MG63 (cell line): Measurements from ENCODE around the gene DENND6B. TPM values are rescaled to one million over a fixed set of nuclear protein-coding genes. Genes with fewer than 3 reads are reported as not detected.
A peak's percentile ranks its signal among the peaks of the same experiment; 100 is the strongest.
"Not testable (repeated sequence)": the region's sequence is repeated elsewhere in the genome, so short reads cannot be mapped to it uniquely, and the experiment has no call there.

ENCODE experiments used
- DNase-seq: peaks from one replicate; pipeline ENCODE4 v3.0.0-alpha.2; 2020
- H3K27me3 ChIP-seq: fragments of 250-450 bp; sonication (Bioruptor Pico); 2 replicates; pipeline ENCODE4 v1.5.1; 2020; ENCODE audit warnings: mild to moderate bottlenecking, moderate library complexity
- H3K36me3 ChIP-seq: fragments of 250-450 bp; sonication (Bioruptor Pico); 2 replicates; pipeline ENCODE4 v1.5.1; 2020; ENCODE audit warnings: mild to moderate bottlenecking, moderate library complexity
- H3K4me3 ChIP-seq: fragments of 250-450 bp; sonication (Bioruptor Pico); 2 replicates; pipeline ENCODE4 v1.5.1; 2020; ENCODE audit warnings: mild to moderate bottlenecking, moderate library complexity
- H3K9me3 ChIP-seq: fragments of 250-450 bp; sonication (Bioruptor Pico); 2 replicates; pipeline ENCODE4 v1.5.1; 2020; ENCODE audit warnings: mild to moderate bottlenecking, moderate library complexity
- total RNA-seq: library from RNA; depleted of rRNA; stranded (reverse); fragments of >200 nt; shearing (Covaris generic); gene quantifications from 2 replicates; pipeline ENCODE4 v1.2.3, GENCODE V29; 2014; ENCODE audit warnings: low replicate concordance

DENND6B gene
- total RNA-seq, 1 experiment from 2014 or later, result 0.46 TPM

DNA sequence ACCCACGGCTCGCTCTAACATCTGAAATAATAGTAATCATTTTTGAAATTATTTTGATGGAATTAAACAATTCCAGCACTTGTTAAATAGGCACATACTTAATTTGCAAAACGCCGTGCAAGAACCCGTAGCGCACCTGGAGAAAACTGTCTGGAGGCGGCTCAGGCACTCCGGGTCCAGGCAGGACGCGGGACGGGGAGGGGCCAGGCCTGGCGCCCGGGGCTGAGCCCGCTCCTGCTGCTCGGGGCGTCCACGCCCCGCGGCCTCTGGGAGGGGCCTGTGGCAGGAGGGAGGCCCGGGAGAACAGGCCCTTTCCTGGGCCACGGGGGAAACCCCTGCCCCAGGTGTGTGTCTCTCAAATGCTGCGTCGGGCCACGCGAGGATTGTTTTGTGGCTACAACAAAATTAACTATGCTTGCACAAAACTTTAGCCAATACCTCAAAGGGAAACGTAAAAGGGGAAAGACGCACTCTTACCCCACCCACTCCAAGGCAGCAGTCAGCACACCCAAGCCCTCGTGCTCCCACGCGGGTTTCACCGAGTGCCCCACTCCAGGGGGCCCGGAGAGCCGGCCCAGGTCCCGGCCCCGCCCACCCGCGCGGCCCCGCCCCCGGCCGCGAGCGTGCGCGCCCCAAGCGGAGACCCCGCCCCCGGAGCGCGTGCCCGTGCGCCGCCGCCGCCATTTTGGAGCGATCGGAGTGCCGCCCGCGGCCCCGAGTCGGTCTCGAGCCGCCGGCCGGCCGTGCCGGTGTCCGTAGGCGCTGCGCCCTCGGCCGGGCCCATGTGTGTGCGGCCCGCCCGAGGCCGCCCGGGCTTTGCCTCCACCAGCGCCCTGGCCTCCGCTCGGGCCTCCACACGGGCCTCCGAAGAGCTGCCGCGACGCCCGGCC is 16.1 kb upstream of the DENND6B start, which contains the start of gene PPP6R2:
TSS of gene PPP6R2 (plus strand) at position 677 of the 890 bp plus-strand sequence. CDS start 50,582 bp downstream, outside the sequence.
- H3K4me3 ChIP-seq, result peak within 1 kb of the TSS; percentile 61
- no peaks in the 10 kb centered on the region for H3K27me3 ChIP-seq
- H3K9me3 ChIP-seq, result no peaks in the 10 kb centered on the region
- no peaks in the 10 kb centered on the region; the same call in 1 of the 2 replicates for H3K36me3 ChIP-seq
- peak; percentile 79 for DNase-seq

- no peaks in the 10 kb centered on the region for H3K9me3 ChIP-seq
- H3K36me3 ChIP-seq, result no peaks in the 10 kb centered on the region
- H3K4me3 ChIP-seq, result peak overlapping the region; percentile 61
- DNase-seq, result peak; percentile 81
- H3K27me3 ChIP-seq, result no peaks in the 10 kb centered on the region
Measured at GRCh38 chr22:50341977-50342650, 15.3 kb upstream of the DENND6B start.

DNA sequence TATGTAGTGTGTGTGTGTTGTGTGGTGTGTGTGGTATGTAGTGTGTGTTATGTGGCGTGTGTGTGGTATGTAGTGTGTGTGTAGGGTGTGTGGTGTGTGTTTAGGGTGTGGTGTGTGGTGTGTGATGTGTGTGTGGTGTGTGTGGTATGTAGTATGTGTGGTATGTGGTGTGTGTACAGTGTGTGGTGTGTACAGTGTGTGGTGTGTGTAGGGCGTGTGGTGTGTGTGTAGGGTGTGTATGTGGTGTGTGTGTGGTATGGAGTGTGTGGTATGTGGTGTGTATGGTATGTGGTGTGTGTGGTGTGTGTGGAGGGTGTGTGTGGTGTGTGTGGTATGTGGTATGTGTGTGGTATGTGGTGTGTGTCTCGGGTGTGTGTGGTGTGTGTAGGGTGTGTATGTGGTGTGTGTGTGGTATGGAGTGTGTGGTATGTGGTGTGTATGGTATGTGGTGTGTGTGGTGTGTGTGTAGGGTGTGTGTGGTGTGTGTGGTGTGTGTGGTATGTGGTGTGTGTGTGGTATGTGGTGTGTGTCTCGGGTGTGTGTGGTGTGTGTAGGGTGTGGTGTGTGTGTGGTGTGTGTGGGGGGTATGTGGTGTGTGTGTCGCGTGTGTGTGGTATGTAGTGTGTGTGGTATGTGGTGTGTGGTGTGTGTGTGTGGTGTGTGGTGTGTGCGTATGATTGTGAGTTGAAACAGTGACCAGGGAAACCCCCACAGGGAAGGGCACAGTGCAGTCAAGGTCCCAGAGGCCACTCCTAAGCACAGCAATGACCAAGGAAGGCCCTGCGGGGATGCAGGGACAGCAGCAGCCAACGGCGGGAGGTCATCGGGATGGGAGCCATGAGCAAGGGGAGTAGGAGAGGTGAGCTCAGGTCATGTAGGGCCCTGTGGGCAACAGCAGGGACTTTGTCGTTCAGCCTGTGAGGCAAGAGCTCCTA is 13.4 kb upstream of the DENND6B start:
- Histone ChIP-seq H3K9me3 (no peaks in the 10 kb centered on the region), H3K27me3 (no peaks in the 10 kb centered on the region), H3K4me3 (no peak overlapping the region), H3K36me3 (no peaks in the 10 kb centered on the region)
- DNase-seq, result peak; percentile 43

- Histone ChIP-seq H3K9me3 (no peaks in the 10 kb centered on the region), H3K36me3 (no peaks in the 10 kb centered on the region), H3K27me3 (no peaks in the 10 kb centered on the region), H3K4me3 (no peak overlapping the region)
- DNase-seq, result no peak
Measured at GRCh38 chr22:50338860-50339462, 12.1 kb upstream of the DENND6B start.

DNA sequence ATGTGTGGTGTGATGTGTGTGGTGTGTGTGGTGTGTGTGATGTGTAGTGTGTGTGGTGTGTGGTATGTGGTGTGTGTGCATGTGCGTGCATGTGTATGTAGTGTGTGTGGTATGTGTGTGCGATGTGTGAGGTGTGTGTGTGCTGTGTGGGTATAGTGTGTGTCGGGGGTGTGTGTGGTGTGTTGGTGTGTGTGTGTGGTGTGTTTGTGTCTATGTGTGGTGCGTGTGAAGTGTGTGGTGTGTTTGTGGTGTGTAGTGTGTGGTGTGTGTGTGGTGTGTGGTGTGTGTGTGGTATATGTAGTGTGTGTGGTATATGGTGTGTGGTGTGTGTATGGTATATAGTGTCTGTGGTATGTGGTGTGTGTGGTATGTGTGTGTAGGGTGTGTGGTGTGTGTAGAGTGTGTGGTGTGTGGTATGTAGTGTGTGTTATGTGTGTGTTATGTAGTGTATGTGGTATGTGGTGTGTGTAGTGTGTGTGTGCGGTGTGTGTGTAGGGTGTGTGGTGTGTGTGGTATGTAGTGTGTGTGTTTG is 11.3 kb upstream of the DENND6B start:
- DNase-seq, result no peak
- no peaks in the 10 kb centered on the region for H3K36me3 ChIP-seq
- H3K9me3 ChIP-seq, result no peaks in the 10 kb centered on the region
- no peak overlapping the region for H3K4me3 ChIP-seq
- H3K27me3 ChIP-seq, result no peaks in the 10 kb centered on the region

DNA sequence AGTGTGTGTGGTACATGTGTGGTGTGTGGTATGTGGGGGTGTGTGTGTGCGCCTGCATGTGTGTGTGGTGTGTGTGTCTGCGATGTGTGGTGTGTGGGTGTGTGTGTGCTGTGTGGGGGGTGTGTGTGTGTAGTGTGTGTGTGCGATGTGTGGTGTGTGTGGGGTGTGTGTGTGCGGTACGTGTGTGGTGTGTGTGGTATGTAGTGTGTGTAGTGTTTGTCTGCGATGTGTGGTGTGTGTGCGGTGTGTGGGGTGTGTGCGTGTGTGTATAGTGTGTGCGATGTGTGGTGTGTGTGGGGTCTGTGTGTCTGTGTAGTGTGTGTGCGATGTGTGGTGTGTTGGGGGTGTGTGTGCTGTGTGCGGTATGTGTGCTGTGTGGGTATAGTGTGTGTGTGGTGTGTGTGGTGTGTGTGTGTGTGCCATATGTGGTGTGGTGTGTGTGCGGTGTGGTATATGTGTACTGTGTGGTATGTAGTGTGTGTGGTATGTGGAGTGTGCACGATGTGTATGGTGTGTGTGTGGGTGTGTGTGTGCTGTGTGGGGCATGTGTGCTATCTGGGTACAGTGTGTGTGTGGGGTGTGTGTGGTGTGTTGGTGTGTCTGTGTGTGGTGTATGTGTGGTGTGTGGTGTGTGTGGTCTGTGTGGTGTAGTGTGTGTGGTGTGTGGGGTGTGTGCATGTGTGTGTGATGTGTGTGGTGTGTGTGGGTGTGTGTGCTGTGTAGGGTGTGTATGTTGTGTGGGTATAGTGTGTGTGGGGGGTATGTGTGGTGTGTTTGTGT is 10.6 kb upstream of the DENND6B start:
- Histone ChIP-seq H3K36me3 (no peaks in the 10 kb centered on the region), H3K4me3 (no peak overlapping the region), H3K27me3 (no peaks in the 10 kb centered on the region), H3K9me3 (no peaks in the 10 kb centered on the region)
- no peak for DNase-seq

DNA sequence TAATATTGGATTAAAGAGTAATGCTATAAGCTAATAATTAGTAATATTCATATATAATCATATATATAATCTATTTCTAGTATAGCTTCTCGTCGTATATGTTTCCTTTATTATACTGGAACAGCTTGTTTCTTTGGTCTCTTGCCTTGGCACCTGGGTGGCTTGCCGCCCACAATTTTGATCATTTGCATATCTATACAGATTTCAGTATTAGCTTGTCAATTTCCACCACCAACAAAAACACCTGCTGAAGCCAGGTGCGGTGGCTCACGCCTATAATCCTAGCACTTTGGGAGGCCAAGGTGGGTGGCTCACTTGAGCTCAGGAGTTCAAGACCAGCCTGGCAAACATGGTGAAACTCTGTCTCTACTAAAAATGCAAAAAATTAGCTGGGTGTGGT is 7.6 kb upstream of the DENND6B start:
- H3K4me3 ChIP-seq, H3K36me3 ChIP-seq, H3K9me3 ChIP-seq, H3K27me3 ChIP-seq, DNase-seq: not testable (repeated sequence)

GRCh38 chr22:50329236-50329635 is 2.4 kb upstream of the DENND6B start:
- no peaks in the 10 kb centered on the region; the same call in 1 of the 2 replicates for H3K36me3 ChIP-seq
- DNase-seq, result peak; percentile 58
- H3K4me3 ChIP-seq, result no peak overlapping the region
- H3K9me3 ChIP-seq, result no peaks in the 10 kb centered on the region
- no peaks in the 10 kb centered on the region for H3K27me3 ChIP-seq

DNA sequence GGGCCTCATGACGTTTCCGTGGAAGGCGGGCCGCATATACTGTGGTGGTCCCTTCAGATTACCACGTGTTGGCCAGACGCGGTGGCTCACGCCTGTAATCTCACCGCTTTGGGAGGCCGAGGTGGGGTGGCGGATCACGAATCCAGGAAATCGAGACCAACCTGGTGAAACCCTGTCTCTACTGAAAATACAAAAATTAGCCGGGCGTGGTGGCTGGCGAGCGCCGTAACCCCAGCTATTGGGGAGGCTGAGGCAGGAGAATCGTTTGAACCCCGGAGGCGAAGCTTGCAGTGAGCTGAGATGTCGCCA is 853 bp upstream of the DENND6B start:
- no peaks in the 10 kb centered on the region for H3K9me3 ChIP-seq
- H3K27me3 ChIP-seq, result no peaks in the 10 kb centered on the region
- peak overlapping the region; percentile 62 for H3K4me3 ChIP-seq
- no peaks in the 10 kb centered on the region; the same call in 1 of the 2 replicates for H3K36me3 ChIP-seq
- no peak for DNase-seq

GRCh38 chr22:50326225-50326955 is 422 bp downstream of the DENND6B start:
- DNase-seq, result no peak
- Histone ChIP-seq H3K27me3 (no peaks in the 10 kb centered on the region), H3K9me3 (no peaks in the 10 kb centered on the region), H3K4me3 (peak overlapping the region; percentile 62), H3K36me3 (no peaks in the 10 kb centered on the region; the same call in 1 of the 2 replicates)

GRCh38 chr22:50325444-50326224 is 1.2 kb downstream of the DENND6B start:
- no peaks in the 10 kb centered on the region; the same call in 1 of the 2 replicates for H3K36me3 ChIP-seq
- DNase-seq, result no peak
- H3K27me3 ChIP-seq, result no peaks in the 10 kb centered on the region
- H3K4me3 ChIP-seq, result peak overlapping the region; percentile 62; the same call in 1 of the 2 replicates
- no peaks in the 10 kb centered on the region for H3K9me3 ChIP-seq

- Histone ChIP-seq H3K36me3 (no peaks in the 10 kb centered on the region; the same call in 1 of the 2 replicates), H3K27me3 (no peaks in the 10 kb centered on the region), H3K9me3 (no peaks in the 10 kb centered on the region), H3K4me3 (no peak overlapping the region)
- no peak for DNase-seq
Measured at GRCh38 chr22:50323900-50324299, 2.9 kb downstream of the DENND6B start.

DNA sequence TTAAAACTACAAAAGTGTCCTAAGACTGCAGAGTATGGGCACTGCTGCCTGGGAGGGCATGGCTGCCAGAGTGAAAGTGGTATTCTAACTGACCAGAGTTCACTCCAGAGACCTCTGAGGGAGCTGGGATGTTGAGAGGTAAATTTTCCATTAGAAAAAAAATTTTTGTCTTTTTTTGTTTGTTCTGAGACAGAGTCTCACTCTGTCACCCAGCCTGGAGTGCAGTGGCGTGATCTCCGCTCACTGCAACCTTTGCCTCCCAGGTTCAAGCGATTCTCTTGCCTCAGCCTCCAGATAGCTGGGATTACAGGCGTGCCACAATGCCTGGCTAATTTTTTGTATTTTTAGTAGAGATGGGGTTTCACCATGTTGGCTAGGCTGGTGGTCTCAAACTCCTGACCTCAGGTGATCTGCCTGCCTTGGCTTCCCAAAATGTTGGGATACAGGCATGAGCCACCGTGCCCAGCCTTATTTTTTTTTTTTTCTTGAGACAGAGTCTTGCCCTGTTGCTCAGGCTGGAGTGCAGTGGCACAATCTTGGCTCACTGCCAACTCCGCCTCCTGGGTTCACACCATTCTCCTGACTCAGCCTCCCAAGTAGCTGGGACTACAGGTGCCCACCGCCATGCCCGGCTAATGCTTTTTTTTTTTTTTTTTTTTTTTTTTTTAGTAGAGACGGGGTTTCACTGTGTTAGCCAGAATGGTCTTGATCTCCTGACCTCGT is 4.3 kb downstream of the DENND6B start:
- not testable (repeated sequence) for H3K4me3 ChIP-seq, H3K9me3 ChIP-seq, H3K27me3 ChIP-seq, DNase-seq, H3K36me3 ChIP-seq
